GF-D8 (cell line): ENCODE measurements around the gene FAM219B.
A peak's percentile ranks its signal among the peaks of the same experiment; 100 is the strongest.
"Not testable (repeated sequence)": the region's sequence is repeated elsewhere in the genome, so short reads cannot be mapped to it uniquely, and the experiment has no call there.

Experiments used
- DNase-seq: peaks from one replicate; lab custom pipeline; 2025; lab: John Stamatoyannopoulos, UW

Gene FAM219B, protein sequence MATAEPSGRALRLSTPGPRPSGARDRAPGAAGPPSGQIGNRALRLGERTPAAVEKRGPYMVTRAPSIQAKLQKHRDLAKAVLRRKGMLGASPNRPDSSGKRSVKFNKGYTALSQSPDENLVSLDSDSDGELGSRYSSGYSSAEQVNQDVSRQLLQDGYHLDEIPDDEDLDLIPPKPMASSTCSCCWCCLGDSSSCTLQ

DNA sequence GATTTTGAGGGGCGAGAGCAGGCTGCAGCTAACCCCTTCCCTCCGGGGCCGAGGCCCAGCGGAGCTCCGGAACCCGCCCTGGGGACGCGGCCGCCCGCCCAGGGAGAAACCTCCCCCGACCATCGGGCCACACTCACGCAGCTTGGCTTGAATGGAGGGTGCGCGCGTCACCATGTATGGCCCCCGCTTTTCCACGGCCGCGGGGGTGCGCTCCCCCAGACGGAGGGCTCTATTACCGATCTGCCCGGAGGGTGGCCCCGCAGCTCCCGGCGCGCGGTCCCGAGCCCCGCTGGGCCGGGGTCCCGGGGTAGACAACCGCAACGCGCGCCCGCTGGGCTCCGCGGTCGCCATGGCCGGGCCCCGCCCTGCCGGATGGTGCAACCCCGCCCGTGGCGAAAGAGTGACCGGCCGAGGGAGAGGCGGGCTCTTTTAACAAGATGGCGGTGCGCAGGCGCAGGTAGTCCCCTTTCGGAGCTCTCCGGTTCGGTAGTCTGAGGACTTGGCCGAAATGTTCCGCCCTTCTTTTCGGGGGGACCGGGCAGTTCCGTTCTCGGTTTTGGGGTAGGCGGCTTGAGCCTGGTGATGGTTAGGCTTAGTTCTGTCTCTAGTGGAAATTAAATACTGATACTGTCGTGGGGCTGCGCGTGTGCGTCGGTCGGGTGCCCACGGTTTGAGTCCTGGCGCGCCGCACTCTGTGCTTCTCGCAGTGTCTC lies at the start of gene FAM219B:
Gene FAM219B (minus strand): TSS at position 402 of the 713 bp plus-strand sequence. CDS start 51 bp downstream, at position 351.
- peak; percentile 64 for DNase-seq

- DNase-seq, result no peak
Measured at GRCh38 chr15:74955796-74956647, 49.4 kb upstream of the FAM219B start.

DNA sequence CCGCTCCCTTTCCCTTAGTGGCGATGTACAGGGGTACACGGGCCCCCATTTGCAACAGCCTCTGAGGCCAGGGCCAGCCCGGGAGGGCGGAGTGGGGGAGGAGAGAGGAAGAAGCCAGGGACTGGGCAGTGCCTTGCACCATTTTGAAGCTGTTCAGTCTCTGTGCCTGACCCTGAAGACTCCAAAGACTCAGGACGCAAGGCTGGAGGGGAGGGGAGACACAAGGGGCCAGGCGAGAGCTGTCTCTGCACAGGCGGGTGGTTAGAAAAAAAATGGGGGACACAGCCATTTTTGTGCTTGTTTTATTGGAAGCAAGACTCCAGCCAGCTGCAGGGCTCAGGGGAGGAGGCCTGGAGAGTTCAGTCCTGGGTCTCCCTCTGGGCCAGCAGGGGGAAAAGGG lies 48.4 kb upstream of the FAM219B start:
- DNase-seq, result no peak

GRCh38 chr15:74954515-74954914 lies 47.9 kb upstream of the FAM219B start:
- no peak for DNase-seq

DNA sequence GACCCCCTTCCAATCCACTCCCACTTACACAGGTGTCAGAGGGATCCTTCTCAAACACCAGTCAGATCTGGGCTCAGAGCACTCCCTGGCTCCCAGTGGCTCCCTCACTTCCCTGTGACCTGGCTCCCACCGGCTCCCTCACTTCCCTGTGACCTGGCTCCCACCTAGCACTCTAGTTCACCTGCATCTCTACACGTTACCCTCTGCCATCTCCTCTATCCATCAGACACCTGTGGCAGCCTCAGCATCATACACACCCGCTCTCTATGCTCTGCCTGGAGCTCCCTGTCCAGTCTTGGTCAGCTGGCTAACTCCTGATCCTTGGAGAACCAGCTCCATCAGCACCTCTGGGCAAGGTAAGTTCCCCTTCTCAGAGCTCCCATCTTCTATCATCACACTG lies 44.4 kb upstream of the FAM219B start:
- no peak for DNase-seq

- peak; percentile 30 for DNase-seq
Measured at GRCh38 chr15:74950078-74950908, 43.6 kb upstream of the FAM219B start.

GRCh38 chr15:74937590-74938371 lies 31.1 kb upstream of the FAM219B start, which contains the start of gene COX5A:
Gene COX5A, minus strand, starts transcription at chr15:74938073. Its CDS starts 59 bp downstream, at chr15:74938014.
- DNase-seq, result peak; percentile 86

DNA sequence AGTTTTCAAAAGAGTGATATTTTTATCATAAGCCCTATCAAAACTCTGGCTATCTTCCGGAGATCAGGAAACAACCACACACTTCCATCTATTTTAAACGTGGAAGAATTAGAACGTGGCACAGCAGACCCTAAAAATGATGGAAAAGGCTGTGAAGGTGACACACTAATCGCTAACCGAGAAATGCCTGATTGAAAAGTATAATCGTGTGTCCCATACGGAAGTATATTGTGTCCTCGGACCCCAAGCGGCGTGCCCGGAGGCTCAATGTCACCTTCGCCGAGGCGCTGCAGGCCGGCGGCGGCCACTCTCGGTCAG lies 30.6 kb upstream of the FAM219B start:
- peak; percentile 36 for DNase-seq

- DNase-seq, result not testable (repeated sequence)
Measured at GRCh38 chr15:74935193-74935592, 28.5 kb upstream of the FAM219B start.

GRCh38 chr15:74933573-74933972 lies 26.9 kb upstream of the FAM219B start:
- no peak for DNase-seq

DNA sequence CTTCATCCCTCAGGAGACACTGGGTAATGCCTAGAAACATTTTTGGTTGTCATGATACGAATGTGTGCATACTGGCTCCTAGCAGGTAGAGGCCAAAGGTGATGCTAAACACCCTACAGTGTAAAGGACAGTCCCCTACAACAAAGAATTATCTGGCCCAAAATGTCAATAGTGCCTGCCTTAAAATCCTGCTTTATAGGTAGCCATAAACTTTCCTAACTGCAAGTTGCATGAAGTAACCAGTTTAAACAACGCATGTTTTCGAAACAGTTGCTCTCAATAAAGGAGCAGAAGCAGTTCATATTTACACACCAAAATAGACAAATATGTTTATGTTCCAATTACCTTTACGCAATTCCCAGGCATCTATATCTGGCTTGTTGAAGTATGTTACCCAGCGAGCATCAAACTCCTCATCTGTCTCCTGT lies 22.1 kb upstream of the FAM219B start:
- DNase-seq, result no peak

GRCh38 chr15:74924525-74924924 lies 17.9 kb upstream of the FAM219B start:
- DNase-seq, result no peak

- no peak for DNase-seq
Measured at GRCh38 chr15:74920456-74920855, 13.8 kb upstream of the FAM219B start.

- no peak for DNase-seq
Measured at GRCh38 chr15:74917676-74918075, 11.0 kb upstream of the FAM219B start.

DNA sequence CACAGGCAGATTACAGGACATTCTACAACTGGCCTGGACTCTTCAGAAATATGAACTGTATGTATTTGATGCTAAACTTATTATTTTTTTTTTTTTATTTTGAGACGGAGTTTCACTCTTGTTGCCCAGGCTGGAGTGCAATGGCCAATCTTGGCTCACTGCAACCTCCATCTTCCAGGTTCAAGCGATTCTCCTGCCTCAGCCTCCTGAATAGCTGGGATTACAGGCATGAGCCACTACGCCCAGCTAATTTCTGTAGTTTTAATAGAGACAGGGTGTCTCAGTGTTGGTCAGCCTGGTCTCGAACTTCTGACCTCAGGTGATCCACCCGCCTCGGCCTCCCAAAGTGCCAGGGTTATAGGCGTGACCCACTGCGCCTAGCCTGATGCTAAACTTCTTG lies 7.1 kb upstream of the FAM219B start:
- DNase-seq, result not testable (repeated sequence)

DNA sequence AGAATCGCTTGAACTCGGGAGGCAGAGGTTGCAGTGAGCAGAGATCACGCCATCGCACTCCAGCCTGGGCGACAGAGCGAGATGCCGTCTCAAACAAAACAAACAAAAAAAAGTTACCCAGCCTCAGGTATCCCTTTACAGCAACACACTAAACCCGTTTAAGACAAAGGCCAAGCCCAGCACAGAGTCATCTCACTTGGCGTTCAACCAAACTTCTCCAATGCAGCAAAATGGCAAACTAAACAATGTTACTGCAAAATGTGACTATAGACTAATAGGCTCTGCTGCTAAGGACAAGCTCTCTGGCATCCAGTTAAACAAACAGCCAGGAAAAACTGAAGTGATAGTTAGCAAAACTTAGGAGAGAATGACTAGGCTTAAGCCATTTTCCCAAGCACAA lies 6.4 kb upstream of the FAM219B start:
- no peak for DNase-seq

DNA sequence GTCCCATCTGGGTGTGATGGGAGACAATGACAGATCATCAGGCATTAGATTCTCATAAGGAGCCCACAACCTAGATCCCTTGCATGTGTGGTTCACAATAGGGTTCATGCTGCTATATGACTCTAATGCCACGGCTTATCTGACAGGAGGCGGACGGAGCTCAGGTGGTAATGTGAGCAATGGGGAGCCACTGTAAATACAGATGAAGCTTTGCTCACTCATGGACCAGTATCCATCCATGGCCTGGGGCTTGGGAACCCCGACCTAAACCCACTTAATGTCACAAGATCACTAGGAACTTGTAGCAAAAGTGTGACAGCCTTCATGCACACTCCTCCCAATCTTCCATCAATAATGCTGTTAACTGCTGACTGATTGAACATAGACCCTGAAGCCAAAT lies 2.0 kb upstream of the FAM219B start:
- DNase-seq, result no peak

DNA sequence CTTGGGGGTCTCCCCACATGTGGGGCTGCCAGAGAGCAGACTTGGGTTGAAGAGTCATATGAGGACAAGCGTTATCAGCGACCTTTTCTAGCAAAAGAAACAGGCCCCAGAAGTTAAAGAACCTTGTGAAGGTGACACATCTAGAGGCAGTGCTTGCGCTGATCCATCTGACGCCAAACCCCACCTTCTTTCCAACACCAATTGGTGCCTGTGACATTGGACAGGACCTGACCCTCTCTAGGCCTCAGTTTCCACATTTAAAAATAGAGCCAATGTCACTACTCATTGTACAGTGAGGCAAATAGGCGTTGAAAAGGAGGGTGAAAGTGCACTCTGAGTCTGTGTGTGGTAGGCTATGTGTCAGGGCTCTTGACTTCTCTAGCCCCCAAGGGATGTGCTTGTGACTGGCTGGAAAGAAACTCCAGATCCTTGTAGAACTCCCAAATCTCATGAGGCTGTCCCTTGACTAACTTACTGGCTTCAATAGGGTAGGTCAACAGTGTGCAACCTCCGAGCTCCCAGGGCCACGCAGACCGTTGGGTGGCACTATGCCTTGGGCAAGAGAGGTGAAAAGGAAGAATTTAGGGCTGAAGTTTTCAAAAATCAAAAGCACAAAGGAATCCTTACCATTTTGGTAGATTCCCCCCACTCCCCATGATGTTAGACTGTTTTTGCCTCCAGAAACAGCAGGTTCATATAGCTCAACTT lies 666 bp upstream of the FAM219B start:
- DNase-seq, result no peak

- no peak for DNase-seq
Measured at GRCh38 chr15:74906067-74906449, 593 bp downstream of the FAM219B start.

DNA sequence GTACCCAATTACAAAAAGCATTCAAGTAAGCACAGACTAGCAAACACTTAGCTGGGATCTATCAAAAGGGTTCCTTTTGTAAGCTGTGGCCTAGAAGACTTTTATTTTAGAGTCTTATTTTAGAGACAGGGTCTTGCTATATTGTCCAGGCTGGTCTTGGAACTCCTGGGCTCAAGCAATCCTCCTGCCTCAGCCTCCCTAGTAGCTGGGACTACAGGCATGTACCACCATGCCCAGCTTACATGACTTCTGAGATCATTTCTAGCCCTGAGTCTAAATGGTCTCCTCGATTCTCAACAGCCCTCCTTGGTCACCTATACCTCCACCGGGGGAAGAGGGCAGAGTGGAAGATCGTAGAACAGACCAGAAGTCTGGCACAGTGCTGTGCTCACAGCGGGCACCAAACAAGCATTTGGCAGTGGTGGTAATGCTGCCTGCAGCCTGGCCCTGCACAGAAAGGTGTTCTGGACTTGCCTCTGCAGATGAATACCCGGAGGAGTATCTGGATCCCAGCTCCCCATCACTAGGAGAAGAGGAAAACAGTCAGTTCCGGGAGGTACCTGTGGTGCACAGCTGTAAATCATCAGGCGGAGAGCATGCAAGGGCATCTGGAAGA lies 2.4 kb downstream of the FAM219B start:
- DNase-seq, result no peak
